GM19324 (cell line): ENCODE results near the gene PXYLP1.
A peak's percentile ranks its signal among the peaks of the same experiment; 100 is the strongest.
"Not testable (repeated sequence)": the region's sequence is repeated elsewhere in the genome, so short reads cannot be mapped to it uniquely, and the experiment has no call there.

Source experiments
- ATAC-seq: cut with Tn5 transposase; IDR thresholded peaks from one replicate; pipeline ENCODE4 v1.9.1; 2021; ENCODE audit warnings: mild to moderate bottlenecking, moderate library complexity; ENCODE audit not compliant: unreplicated experiment, low FRiP score

The PXYLP1 gene

DNA sequence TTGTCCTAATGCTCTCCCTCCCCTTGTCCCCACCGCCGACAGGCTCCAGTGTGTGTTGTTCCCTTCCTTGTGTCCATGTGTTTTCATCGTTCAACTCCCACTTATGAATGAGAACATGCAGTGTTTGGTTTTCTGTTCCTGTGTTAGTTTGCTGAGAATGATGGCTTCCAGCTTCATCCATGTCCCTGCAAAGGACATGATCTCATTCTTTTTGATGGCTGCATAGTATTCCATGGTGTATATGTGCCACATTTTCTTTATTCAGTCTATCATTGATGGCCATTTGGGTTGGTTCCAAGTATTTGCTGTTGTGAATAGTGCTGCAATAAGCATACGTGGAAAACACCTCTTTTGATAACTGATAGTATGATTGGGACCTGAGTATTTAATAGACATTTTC is 82.8 kb downstream of the PXYLP1 start:
- ATAC-seq = not testable (repeated sequence)

DNA sequence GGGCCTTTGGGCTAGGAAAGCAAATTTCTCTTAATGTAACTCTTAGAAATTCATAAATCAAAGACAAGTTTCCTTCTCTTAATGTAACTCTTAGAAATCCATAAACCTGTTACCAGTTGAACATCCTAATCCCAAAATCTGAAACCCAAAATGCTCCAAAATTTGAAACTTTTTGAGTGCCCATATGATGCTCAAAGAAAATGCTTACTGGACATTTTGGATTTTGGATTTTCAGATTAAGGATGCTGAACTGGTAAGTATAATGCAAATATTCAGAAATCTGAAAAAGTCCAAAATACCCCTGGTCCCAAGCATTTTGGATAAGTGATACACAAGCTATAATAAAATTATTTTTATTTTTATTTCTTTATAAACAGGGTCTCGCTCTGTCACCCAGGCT is 85.2 kb downstream of the PXYLP1 start:
- no peak for ATAC-seq

DNA sequence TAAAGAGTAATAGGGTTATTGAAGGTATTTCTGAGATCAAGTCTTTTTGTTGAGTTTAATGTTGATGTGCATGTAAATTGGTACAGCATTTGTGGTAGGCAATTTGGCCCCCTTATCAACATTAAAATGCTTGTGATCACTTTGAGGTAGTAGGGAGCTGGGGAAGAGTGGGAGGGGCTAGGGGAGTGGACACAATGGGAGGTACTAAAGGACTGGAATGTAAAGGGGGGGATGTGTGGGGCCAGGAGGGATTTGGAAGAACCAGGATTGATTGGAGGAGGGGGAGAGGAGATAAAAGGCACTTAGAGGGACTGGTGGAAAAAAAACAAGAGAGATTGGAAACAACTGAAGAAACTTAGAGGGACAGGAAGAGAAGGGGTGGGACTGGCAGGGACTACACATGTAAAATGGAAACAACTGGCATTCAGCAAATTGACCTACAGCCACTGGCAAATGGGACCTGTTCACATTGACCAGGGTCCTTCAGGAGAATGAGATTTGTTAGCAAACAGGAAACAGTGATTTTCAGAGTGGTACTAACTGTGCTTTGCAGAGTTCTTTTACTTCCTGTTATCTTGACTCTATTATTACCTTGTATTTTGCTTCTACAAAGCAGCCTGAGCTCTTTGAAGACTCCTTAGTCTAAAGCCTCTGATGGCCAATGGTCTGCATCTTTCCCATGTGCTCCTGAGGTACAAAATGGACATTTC is 88.9 kb downstream of the PXYLP1 start:
- no peak for ATAC-seq

DNA sequence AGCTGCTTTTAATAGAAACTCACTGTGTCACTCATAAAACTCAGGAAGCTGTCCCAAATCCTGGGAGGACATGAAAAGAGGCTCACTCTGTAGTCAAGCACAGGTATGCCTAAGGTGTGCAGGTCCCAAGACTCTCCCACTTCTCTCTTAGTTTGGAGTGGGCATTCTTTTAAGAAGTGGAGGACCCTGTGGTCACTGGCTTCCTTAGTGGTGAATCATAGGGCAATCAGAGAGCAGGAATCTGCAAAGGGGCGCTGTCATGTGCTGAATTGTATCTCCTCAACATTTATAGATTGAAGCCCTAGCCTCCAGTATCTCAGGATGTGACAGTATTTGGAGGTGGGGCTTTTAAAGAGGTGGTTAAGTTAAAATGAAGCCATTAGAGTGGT is 89.5 kb downstream of the PXYLP1 start:
- ATAC-seq = no peak

DNA sequence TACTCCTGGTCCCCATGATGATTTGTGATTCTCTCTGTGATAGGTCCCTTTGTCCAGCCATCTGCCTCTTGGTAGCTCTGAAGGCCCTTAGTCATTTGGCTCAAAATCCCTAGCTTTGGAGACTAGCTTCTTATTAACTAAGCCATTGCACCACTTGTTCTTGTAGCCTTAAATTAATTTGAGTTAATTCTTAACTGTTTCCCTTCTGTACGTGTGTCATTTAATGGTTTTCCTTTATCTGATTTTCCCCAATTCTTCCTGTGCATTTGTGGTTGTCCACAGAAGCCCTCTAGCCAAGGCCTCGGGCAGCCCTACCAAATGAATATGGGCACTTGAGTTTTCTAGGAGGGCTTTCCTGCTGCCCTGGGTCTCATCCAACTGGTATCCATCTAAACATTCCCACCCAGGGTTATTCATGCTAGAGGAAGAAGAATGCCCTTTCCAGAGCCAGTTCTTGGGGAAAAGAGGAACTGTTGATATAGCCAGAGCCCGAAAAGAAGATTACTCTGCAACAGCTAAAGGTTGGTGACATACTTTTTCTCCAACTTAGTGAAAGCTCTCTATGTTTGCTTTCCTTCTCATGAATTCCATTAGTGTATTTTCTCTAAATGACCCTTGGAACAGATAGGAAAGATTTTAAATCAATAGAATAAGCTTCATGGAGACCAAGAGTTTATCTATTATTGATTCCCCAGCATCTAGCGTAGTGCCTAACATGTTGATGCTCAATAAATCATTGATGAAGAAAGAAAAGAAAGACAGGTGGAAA is 92.5 kb downstream of the PXYLP1 start:
- ATAC-seq = no peak

DNA sequence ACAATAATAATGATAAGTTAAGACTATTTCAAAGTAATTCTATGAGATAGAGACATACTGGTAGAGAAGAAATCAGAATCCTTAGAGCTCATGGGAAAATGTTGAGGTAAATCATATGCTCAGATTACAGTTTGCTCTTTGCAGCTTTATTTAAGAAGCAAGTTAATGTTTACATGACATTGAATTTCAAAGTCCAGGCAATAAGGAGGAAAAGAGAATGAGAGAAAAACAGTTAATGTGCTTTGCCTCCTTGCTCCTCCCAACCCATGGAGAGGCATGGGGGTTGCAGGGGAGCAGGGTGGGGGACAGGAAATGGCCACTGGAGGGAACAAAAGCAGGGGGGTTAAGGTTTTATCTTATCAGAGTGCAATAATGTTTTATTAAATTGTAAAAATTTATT is 94.5 kb downstream of the PXYLP1 start:
- ATAC-seq = no peak

DNA sequence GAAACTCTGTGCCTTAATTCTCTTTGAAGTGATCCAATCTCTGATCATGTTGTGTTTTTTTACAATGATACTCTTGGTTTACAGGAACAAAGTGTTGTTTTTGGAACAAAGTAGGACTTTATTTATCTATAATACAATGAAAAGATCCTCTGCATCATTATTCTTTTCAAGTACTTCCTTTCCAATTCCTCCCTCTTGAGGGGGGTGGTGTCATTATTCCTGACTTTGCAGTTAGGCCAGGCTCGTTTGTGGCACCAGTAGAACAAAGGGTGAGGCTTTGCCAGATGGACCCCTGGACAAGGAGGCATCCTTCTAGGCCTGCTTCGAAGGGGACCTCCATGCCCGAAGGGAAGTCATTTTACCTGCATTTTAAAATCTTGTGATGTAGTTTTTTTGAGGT is 95.0 kb downstream of the PXYLP1 start:
- ATAC-seq = no peak

DNA sequence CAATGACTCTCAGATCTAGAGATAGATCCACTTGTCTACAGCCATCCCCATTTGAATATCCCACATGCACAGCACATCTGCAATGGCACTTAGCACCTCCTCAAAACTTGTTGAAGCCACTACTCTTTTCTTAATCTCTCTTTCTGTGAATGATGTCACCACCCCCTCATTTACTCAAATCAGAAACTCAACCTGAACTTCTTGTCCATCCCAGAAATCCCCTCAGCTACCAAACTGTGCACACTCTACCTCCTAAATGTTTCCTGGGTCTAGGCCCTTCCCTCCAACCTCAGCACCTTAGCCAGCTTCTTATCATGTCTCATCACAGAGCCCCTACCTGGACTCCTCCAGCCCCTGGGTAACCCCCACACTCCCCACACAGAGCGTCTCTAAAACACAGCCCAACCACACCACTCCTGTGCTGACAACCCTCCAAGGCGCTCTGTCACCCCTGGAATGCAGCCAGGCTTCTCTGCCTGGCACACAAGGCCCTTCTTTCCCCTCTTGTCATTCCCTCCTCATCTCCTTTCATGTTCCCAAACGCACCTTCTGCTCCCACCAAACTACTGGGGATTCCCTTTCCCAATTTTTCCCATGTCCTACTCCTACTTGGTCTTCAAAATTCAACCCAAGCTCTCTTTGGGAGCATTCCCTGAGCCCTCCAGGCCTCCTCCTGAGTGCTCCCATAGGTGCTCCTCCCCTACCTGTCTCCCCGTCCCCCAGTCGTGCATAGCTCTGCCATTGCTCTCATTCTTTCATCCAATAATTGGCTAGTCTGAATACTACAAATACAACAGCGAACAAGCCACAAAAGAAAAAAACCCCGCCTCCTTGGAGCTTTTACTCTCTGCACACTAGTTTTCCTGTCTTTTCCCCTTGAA is 96.9 kb downstream of the PXYLP1 start:
- ATAC-seq = peak; percentile 50

DNA sequence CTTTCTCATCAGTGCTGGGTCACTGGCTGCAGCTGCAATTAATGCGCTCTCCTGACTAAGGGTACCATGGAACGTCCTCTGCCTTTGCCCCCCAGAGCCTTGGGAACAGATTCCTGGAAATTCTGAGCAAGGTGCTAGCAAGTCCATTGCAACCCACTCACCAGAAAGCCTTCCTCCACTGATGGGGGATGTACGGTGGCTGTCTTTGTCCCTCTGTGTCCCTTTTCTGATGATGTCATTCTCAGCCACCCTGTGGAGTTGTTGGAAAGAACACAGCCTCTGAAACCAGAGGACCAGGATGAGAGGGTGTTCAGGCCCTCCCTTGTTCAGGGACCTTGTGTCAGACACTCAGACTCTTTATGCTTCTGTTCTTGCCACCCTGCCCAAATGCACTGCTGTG is 98.6 kb downstream of the PXYLP1 start:
- ATAC-seq = no peak

DNA sequence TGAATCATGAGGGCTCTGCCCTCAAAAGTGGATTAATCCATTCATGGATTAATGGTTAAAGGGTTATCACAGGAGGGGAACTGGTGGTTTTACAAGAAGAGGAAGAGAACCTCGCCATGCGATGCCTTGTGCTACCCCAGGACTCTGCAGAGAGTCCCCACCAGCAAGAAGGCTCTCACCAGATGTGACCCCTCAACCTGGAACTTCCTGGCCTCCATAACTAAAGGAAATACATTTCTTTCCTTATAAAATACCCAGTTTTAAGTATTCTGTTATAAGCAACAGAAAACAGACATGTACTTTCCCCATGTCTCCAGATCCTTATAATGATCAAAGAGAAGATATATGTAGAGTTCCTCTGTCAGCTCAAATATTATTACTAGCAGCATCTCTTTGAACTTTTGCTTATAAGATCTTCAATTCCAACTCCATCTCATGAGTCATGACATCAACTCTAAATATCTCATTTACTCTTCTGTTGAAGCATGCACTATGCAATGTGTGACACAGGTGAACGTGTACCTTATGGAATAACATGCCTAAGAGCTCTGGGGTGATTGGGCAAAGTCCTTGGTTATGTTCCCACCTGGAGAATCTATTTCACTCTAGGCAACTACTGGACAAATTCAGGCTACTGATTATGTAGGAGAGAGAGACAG is 99.2 kb downstream of the PXYLP1 start:
- ATAC-seq = no peak

DNA sequence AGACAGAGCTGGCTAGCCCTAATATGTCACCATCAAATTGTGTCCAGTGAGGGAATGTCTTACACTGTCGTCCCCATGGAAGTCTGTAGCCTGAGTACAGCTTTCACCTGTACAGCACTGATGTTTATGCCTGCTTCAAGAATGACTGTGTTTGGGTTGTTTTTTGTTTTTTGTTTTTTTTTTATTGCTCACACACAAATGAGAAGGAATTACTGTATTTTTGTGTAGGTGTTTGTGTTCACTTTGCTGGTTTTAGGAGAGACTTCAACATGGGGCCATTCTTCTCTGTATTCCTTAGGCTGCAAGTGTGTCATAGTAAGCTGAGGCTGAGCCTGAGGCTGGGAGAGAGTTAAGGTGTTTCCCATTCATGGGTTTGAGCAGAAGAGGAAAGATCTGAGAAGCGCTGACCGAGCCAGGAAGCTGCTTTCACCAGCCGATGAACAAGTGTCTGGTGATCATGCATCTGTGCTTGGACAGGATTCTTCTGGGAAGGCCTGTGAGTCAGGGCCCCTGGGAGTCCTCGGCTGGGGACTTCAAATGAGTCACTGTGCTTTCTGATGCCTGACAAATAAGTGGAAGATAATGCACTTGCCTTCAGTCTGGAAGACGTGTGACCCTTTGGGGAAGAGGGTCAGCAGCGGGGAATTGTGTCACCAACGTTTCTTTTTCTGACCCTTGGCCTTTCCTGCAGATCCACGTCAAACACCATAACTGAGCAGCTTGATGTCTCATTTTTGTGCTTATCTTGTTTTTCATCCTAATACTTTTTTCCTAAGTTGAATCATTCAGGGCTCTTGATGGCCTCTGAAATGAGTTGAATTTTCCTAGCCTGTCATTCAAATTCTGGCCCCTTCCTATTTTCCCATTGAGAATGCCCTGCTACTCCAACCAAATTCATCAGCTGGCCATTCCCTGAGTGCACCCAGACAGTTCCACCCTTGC is 100.0 kb downstream of the PXYLP1 start:
- no peak for ATAC-seq

DNA sequence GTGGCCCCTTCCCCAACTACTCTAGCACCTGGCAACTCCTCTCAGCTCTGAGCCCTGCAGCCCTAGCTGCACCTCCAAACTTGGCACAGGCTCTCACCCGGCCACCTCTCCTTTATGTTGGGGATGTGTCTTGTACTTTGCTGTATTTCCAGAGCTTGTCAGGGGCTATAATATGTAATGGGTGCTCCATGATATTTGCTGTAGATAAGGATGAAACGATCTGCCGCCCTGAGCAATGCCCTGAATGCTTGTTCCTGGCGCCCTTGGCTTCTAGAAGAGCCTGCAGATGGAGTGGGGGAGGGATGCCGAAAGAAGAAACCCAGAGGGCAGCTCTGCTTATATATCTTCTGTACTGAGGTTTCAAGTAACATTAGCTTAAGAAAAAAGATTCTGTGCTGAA is 100.8 kb downstream of the PXYLP1 start:
- no peak for ATAC-seq

DNA sequence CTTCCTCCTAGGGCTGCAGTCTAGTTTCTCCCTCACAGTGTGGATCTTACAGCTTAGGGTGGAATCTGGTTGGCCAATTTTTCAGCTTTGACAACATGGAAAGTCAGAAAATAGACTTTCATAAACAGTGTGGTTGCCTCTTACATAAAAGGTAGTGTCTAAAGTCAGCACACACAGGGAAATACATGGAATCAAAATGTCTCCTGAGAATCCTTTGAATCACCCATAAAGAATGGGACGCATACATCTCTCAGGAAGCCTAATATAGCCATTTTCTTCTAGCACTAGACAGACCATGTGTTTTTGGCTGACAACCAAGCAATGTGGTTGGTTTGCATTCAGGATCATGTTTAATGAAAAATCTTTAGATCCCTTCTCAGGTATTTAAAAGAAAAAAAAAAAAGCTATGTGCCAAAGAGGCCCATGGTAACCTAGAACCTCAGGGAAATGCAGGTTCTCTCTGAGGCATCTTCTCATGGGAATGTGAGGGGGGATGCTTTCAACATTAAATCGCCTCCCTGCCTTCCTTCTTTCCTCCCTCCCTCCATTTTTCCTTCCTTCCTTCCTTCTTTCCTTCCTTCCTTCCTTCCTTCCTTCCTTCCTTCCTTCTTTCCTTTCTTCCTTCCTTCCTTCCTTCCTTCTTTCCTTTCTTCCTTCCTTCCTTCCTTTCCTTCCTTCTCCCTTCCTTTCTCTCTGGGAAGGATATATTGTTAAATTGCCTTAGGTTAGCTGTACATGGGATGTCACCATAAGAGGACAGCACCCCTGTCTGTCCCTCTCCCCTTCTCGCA is 102.4 kb downstream of the PXYLP1 start:
- ATAC-seq = no peak

DNA sequence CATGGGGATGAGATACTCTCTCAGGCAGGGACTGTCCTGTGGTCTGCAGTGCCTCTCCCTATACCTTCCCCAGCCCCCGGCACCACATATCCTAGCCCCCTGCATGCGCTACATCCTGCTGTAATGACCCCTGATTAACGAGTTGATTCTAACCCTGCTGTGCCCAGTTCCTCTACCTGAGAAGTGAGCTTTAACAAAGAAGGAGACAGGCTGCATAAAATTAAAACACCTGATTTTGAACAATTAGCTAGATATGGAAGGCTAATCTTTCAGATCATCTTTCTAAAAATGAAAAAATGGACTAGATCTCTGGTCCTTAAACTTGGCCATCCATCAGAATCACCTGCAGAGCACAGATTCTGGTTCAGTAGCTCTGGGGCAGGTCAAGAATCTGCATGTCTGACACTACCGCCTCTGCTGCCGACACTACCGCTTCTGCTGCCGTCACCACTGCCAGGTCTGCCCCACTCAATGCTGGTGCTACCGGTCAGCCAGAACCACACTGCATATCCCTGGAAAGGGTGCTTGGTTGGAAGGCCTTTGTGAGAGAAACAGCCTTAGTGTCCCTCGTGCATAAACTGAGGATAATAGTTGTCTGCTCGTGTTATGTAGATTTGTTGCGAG is 103.1 kb downstream of the PXYLP1 start:
- no peak for ATAC-seq

DNA sequence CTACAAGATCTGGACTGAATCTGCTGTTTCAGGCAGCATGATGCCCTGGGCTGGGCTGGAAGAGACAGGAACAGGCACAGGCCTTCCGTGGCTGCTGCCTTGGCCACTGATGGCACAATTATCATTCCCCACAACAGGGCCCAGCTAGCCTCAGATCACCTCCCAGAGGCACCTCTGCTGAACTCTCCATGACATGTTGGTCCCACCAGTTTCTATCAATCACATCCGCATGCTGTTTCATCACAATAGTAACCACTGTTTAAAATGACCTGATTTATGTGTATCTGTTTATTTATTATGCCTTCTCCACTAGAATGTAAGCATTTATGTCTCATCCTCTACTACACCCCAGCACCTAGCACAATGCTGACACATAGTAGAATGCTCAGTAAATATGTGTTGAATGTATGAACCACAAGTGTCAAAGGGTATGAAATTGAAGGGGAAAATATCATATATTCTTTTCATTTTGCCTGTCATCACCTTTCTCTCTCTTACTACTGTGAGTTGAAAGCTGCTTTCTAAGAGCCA is 104.0 kb downstream of the PXYLP1 start:
- ATAC-seq = no peak

DNA sequence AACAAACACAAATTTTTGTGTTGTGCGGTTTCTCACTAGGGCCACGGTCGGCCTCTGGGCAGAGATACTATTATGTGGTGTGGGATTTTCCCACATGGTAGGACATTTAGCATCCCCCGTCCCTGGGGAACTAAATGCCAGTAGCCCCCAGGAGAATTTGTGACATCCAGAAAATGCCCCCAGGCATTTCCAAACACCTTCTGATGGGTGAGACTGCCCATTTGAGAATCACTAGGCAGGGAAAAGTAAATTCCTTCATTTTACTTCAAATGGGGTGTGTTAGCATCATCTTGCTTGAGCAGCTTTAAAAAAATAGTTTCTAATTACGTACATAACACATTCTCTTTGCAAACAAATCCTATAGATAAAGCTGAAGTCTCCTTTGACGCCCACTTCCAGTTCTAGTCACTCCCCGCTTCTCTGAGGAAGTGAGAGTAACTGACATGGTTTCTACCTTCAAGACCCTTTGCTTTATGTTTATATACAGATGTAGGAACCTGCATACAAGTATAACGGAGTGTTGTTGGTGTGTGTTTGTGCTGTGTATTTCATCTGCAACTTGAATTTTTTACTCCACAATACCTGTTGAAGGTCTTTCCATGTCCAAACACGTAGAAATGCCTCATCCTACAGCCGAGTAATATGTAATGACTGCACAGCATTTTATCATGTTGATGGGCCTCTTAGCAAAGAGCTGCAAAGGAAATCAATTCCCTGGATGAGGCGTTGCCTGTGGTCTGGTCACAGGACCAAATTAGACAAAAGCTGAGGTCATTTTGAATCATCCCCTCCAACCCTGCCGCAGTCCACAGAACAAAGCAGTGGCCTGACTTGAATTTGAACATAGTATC is 105.3 kb downstream of the PXYLP1 start:
- ATAC-seq = peak; percentile 88

DNA sequence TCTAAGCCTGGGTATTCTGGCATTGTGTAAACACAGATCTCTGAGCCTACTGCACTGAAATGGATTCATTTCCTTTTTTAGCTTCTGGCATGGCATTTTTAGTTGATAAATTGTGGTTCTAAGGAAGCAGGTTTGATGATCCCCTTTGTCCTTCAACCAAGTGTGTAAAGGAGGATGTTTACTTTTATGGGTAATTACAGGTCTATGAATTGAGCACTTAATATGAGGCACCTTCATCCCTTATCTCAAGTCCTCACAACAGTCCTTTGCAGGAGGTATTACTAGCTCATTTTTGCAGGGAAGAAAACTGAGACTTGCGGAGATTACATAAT is 105.9 kb downstream of the PXYLP1 start:
- ATAC-seq = no peak
